ENCODE data around the gene ACTN2. TPM values are rescaled to one million over a fixed set of nuclear protein-coding genes. Genes with fewer than 3 reads are reported as not detected.

The ACTN2 gene
- 0.28 and 0.55 TPM in 2 replicates for total RNA-seq
- 0.22 and 0.33 TPM in 2 replicates for polyA plus RNA-seq
- polyA plus RNA-seq (2011; cell fraction: cytosol; rRNA removed) = 0.05 and 0.16 TPM in 2 replicates
- polyA plus RNA-seq (2011; cell fraction: nucleus; rRNA removed) = 2.6 and 3.4 TPM in 2 replicates
- polyA plus RNA-seq (2012) = 1.2 and 2.0 TPM in 2 replicates
- 0.15 and 0.19 TPM in 2 replicates for polyA minus RNA-seq
- polyA minus RNA-seq (2011; cell fraction: cytosol; rRNA and poly(A)+ RNA removed) = not detected
- polyA minus RNA-seq (2011; cell fraction: nucleus; rRNA and poly(A)+ RNA removed) = 0.43 and 0.82 TPM in 2 replicates
- Bru-seq, nascent RNA = percentile 40 among the genes with signal in this experiment
- percentile 21 among the genes with signal in this experiment for BruChase-seq, experiment 1, labeled RNA remaining after a 6-hour chase
- BruChase-seq, experiment 2, labeled RNA remaining after a 2-hour chase = percentile 25 among the genes with signal in this experiment
- long read RNA-seq, partial matches to known transcripts = 2 of 2 reads
- long read RNA-seq, other reads (novel, unspliced or antisense) = 0 of 2 reads

GRCh38 chr1:236685917-236686814 lies at the start of gene ACTN2:
Gene ACTN2, plus strand, starts transcription at chr1:236686499. Its CDS starts 175 bp downstream, at chr1:236686674.
- H3K9ac ChIP-seq (replicated peaks; ENCODE audit: extremely low read depth, insufficient read depth, low read length) = peak within 1 kb of the TSS; percentile 29

More at GRCh38 chr1:236685917-236686814, at the start of gene ACTN2:
- CTCF ChIA-PET = interaction anchor here (1.0 kb wide), 1 partner anchor 77 kb away, joined by 5 read pairs; no protein-coding TSS in a partner anchor
- Histone ChIP-seq H3K9me3 (replicated peaks; ENCODE audit: control insufficient read depth, insufficient read depth, low read length) (no peaks in the 10 kb centered on the region), H3K27me3 (ENCODE audit: control insufficient read depth in 2 of 2, insufficient read depth in 2 of 2, low read length in 2 of 2) (peaks cover 3 to 5% of the 10 kb centered on the region in 2 experiments), H2AFZ (ENCODE audit: low read depth, low read length) (peak within 1 kb of the TSS; percentile 99), H3K4me2 (ENCODE audit: insufficient read depth, low read length) (peak within 1 kb of the TSS; percentile 70), H3K79me2 (ENCODE audit: control insufficient read depth, insufficient read depth, low read length) (no peaks in the 10 kb centered on the region), H3K27ac (ENCODE audit: insufficient read depth, low read depth, low read length) (no peak within 1 kb of the TSS), H3K9me1 (replicated peaks; ENCODE audit: control insufficient read depth, extremely low read depth, insufficient read depth, low read length) (no peaks in the 10 kb centered on the region), H3K4me3 (replicated peaks in 1 of 3; ENCODE audit: insufficient read depth in 1 of 3, low read depth in 1 of 3, low read length in 3 of 3) (peak within 1 kb of the TSS; percentile 19 to 62 (median 44)), H3K36me3 (ENCODE audit: control insufficient read depth in 2 of 2, extremely low read depth in 1 of 2, insufficient read depth in 2 of 2, low read length in 2 of 2) (no peaks in the 10 kb centered on the region), H3K4me1 (ENCODE audit: control insufficient read depth, extremely low read depth, insufficient read depth, low read length) (peaks cover 7% of the 10 kb centered on the region), H4K20me1 (replicated peaks; ENCODE audit: control insufficient read depth, extremely low read depth, insufficient read depth, low read length) (no peaks in the 10 kb centered on the region)
- intact Hi-C loops (cut with micrococcal nuclease) (loop anchor here (1.0 to 5.0 kb wide), 4 partner anchors 48 to 109 kb away; partner anchors contain the start of gene MTR), dilution Hi-C loops (cut with MboI; ENCODE audit: extremely low pct_ligation_motif_present, low sequenced_read_pairs) (no loop called here)
- POLR2A ChIA-PET = no interaction called here
- BruUV-seq (replicated peaks) = no TSS peak
- DNase-seq (ENCODE audit: low read depth, low spot score) = peak; percentile 31
- TF ChIP-seq MAX (IDR thresholded peaks at IDR 0.05; ENCODE audit: insufficient read depth, insufficient read length) (no peak), EZH2 (IDR thresholded peaks at IDR 0.05; ENCODE audit: borderline replicate concordance, low read depth, low read length, severe bottlenecking) (no peak), MYC (IDR thresholded peaks at IDR 0.05; ENCODE audit: low read depth, low read length) (no peak), POLR2A (IDR thresholded peaks at IDR 0.05; ENCODE audit: low read depth, low read length) (no peak), JUN (IDR thresholded peaks at IDR 0.05; ENCODE audit: borderline replicate concordance, insufficient read depth, insufficient read length, low read depth) (no peak), FOS (IDR thresholded peaks at IDR 0.05; ENCODE audit: borderline replicate concordance, insufficient read depth, low read length) (no peak), CTCF (IDR thresholded peaks at IDR 0.05; ENCODE audit: extremely low read depth in 1 of 2, insufficient read depth in 1 of 2, low read depth in 1 of 2, low read length in 2 of 2) (no peak), POLR2AphosphoS5 (IDR thresholded peaks at IDR 0.05; ENCODE audit: insufficient read depth, low read depth, low read length) (no peak), GATA2 (IDR thresholded peaks at IDR 0.05; ENCODE audit: insufficient read depth, insufficient read length, low read depth, low read length) (no peak)
- FAIRE-seq = no peak

Measured in endothelial cell of umbilical vein (primary cell).